ENCODE measurements around the gene GALNT7.
"Not testable (repeated sequence)": the region's sequence is repeated elsewhere in the genome, so short reads cannot be mapped to it uniquely, and the experiment has no call there.

Gene GALNT7, protein sequence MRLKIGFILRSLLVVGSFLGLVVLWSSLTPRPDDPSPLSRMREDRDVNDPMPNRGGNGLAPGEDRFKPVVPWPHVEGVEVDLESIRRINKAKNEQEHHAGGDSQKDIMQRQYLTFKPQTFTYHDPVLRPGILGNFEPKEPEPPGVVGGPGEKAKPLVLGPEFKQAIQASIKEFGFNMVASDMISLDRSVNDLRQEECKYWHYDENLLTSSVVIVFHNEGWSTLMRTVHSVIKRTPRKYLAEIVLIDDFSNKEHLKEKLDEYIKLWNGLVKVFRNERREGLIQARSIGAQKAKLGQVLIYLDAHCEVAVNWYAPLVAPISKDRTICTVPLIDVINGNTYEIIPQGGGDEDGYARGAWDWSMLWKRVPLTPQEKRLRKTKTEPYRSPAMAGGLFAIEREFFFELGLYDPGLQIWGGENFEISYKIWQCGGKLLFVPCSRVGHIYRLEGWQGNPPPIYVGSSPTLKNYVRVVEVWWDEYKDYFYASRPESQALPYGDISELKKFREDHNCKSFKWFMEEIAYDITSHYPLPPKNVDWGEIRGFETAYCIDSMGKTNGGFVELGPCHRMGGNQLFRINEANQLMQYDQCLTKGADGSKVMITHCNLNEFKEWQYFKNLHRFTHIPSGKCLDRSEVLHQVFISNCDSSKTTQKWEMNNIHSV

DNA sequence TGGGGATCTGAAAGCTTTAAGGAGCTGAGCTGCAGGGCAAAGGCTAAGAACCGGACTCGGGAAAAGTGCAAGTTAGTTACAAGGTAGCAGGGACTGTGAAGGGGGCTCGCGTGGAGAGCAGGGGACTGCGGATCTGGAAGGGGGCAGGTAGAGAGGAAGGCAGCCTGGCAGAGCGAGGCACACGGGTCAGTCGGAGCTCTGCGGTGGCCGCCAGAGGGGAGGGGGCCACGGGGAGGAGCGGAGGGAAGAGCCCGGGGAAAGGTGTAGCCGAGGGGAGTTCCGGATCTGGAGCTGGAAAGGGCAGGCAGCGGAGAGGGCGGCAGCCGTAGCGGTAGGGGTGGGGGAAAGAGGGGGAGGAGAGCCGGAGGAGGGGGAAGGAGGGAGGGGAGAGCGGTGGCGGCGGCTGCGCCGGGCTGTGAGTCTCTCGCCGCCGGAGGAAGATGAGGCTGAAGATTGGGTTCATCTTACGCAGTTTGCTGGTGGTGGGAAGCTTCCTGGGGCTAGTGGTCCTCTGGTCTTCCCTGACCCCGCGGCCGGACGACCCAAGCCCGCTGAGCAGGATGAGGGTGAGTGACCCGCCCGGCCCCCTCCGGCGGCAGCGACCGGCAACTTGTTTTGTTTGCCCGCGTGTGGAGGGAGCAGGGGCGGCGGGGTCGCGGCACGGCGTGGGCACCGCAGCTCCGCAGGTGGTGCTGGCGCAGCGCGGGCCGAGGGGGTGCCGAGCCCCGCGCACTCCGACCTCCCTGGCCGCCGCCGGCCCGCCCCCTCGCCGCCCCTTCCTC is at the start of gene GALNT7:
GALNT7 (plus strand) TSS at position 416 of the 782 bp plus-strand sequence; CDS start at position 441, 25 bp downstream.
- peak; percentile 68 for DNase-seq

DNA sequence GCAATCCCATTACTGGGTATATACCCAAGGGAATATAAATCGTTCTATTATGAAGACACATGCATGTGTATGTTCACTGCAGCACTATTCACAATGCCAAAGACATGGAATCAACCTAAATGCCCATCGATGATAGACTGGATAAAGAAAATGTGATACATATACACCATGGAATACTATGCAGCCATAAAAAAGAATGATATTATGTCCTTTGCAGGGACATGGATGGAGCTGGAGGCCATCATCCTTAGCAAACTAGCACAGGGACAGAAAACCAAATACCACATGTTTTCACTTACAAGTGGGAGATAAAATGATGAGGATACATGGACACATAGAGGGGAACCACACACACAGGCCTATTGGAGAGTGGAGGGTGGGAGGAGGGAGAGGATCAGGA is 49.8 kb upstream of the GALNT7 start:
- not testable (repeated sequence) for DNase-seq

DNA sequence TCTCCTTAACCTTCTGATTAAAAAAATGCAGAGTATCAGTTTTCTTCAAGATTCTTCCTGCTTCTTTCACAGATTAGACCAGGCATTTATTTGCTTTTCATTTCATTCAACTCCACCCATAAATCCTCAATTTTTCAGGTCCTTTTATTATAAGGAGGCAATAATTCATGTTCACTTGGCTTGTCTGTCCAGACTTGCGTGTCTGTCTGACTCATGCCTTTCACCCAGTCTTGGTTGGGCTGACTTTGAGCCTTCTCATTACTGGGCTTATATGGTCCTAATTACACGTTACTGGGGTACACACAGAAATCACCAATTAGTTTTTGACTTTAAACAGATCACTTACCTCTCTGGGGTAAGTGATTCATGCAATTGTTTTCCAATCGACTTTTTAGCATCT is 48.8 kb upstream of the GALNT7 start:
- DNase-seq = no peak

DNA sequence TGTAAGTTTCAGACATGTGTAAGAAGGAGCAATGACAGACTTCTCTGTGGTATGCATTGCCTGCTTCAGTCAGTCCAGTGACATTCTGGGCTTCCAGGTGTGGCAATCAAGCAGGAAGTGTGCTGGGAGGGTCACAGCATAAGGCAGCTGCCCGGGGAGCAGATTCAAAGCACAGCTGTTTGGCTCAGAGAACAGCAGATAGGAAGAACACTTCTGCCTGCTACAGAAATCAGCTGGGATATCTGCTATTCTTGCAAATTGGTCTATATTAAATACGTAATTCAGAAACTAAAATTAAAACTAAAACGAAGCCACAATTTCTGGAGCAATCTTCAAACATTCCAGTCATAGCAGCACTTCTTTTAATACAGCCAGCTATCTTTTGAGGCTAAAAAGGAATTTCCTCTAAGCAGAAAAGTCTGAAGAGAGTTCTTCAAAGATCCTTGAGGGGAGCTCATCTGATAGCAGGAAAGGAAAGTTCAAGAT is 47.5 kb upstream of the GALNT7 start:
- DNase-seq = no peak

DNA sequence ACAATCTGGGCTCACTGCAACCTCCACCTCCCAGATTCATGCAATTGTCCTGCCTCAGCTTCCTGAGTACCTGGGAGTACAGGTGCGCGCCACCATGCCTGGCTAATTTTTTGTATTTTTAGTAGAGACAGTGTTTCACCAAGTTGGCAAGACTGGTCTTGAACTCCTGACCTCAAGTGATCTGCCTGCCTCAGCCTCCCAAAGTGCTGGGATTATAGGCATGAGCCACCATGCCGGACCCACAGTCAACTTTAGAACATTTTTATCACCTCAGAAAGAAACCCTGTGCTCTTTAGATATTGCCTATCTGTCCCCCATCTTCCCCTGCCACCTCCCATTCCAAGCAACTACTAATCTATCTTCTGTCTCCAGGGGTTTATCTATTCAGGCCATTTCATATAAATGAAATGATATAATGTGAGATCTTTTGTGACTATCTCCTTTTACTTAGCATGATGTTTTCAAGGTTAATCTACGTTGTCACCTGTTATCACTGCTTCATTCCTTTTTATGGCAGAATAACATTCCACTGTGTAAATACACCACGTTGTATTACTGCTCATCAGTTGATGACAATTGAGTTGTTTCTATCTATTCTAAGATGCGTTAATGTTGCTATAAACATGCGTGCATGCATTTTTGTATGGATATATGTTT is 44.3 kb upstream of the GALNT7 start:
- no peak for DNase-seq

DNA sequence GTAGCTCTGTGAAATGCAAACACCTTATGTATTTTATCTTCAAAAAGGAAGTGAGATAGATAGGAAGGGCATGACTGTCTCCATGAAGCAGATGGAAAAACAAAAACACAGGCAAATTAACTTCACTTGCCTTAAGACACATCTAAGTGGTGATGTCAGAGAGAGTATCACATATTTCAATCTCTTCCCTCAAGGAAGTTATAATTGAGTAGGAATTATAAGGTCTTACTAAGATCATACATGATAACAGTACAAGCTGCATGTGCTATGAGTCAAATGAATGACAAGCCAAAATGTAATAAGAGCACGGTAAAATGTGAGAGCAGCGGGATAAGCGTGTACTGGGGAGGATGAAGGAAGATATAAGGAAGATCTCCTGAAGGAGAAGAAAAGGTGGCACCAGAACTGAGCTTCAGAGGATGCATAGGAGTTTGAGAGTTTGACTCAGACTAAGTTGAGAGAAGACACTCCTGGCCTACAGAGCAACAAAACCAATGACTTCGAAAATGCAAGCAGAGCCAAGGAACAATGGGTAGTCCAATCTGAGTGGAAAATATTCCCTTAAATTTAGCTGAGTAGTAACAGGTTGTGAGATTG is 43.3 kb upstream of the GALNT7 start:
- DNase-seq = no peak

DNA sequence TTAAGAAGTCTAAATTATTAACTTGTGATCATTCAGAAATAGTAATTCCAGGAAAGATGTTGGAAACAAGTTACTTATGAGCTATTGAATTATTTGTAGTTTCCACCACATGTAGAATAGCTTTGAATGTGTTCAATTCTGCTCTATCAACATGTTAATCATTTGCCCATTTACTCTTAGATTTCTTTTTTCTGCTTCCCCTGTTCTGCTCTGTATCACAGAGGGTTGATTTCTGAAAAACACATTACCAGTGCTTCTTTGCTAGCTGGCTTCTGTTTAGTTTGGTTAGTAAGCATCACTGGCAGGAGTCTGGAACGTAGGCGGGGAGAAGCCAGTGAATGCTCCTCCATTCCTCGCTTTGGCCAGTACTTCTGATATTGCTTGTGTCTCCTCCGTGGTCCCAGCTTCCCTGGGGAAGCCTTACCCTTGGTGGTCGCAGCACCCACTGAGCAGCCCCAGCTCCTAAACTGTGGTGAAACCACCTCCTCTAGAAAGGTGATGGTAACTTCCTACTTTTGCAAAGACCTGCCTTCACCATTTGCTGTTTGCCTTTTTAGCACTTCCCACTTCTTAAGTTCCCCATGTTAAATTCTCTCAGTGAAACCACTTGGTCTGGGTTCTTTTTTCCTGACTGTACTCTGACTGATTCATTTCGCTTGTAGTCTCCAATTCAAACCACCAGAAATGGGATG is 40.3 kb upstream of the GALNT7 start:
- no peak for DNase-seq

DNA sequence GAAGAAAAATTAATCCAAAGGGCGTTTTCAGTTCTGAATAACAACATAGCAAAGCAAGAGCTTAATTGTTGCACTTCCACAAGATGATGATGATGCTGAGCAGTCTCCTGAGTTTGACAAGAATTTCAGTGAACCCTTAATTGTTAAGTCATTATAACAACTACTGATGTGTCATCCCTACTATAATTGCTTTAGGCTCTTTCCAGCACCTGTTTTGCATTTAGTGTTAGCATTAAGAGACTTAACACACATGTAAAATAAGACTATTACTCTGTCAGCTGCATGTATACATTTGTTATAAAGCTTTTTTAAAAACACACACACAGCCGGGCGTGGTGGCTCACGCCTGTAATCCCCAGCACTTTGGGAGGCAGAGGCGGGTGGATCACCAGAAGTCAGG is 37.9 kb upstream of the GALNT7 start:
- DNase-seq = no peak

DNA sequence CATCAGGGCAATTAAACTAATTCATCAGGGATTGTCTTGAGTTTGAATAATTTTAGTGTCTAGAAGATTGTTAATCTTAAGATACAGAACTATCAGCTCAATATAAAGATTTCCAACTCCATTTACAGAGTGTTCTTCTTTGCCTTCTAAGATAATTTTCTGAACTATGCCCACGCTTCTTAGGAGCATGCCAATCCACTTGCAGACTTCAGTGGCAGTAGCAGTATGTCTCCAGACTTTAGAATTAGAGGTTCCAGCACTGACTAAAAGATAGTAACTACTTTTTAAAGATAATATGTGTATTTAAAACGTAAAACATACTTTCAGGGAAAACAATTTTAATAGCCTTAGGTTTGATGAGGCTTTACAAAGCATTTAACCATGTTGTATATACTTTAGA is 34.2 kb upstream of the GALNT7 start:
- DNase-seq = no peak

DNA sequence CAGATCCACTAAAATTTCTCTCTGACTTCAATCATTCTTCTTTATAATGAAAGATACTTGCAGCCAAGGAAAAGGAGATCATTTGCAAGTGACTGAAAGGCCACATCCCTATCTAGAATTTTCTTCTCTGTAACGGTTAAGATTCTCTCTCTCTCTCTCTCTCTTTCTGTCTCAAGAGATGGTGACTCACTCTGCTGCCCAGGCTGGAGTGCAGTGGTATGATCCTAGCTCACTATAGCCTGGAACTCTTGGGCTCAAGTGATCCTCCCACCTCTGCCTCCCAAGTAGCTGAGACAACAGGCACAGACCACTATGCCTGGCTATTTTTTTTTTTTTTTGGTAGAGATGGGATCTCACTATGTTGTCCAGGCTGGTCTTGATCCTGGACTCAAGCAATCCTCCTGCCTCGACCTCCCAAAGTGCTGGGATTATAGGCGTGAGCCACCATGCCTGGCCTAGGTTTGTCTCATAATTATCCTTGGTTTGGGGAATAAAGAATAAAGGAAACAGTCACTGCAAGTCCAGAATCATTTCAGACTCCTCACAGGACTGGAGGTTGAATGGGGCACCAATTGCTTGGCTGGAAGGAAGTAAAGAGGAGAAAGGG is 33.3 kb upstream of the GALNT7 start:
- no peak for DNase-seq

DNA sequence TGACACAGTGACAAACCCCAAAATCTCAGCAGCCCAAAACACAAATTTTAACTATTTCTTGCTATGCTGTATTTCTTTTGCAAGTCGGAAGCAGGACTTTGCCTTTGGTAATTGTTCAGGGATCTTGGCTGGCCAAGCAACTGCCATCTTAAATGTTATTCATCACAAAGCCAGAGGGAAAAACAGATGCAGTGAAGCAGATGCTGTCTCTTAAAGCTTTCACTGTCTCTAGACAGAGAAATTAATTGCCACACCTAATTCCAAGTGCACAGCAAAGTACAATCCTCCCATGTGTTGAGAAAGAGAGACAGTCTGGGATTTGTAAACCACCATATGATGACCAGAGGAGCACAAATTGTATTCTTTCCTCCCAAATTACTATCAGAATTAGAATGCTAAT is 30.0 kb upstream of the GALNT7 start:
- no peak for DNase-seq

DNA sequence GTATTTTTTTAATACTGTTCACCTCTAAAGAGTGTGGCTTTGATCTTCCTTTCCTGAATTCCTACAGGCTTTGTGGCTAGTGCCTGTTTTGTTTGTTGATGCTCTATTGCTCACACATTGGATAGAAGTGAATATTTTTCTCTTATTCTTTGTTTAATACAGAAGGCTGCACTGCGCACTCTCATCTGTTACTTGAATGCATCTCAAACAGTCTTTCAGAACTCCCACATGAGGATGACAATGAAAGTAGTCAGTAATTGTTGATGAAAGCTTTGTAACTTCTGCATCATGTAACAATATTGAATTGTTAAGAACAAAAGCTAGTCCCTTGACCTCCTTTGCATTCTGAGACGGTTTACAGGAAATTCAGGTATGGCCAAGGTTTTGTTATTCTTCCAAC is 29.1 kb upstream of the GALNT7 start:
- DNase-seq = no peak

DNA sequence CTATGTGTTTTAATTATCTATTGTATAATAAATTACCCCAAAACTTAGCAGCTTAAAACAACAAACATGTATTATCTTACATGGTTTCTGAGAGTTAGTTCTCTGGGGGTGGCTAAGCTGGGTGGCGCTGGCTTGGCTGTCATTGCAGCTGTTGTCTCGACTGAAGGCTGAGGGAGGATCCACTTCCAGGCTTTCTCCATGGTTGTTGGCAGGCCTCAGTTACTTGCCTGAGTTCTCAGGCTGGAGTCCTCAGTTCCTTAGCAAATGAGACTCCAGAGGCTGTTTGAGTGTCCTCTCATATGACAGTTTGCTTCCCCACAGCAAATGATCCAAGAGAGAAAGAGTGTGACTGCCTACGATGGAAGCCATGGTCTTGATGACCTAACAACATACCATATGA is 23.5 kb upstream of the GALNT7 start:
- DNase-seq = no peak

DNA sequence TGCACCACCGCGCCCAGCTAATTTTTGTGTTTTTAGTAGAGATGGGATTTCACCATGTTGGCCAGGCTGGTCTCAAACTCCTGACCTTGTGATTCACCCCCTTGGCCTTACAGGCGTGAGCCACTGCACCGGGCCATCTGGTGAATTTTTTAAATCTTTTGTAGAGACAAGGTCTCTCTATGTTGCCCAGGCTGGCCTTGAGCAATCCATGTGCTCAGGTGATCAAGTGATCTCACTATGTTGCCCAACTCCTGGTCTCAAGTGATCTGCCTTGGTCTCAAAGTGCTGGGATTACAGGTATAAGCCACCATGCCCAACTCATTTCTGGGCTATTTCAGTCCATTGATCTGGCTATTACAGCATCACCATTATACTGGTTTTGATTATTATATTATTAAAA is 22.2 kb upstream of the GALNT7 start:
- DNase-seq = no peak

DNA sequence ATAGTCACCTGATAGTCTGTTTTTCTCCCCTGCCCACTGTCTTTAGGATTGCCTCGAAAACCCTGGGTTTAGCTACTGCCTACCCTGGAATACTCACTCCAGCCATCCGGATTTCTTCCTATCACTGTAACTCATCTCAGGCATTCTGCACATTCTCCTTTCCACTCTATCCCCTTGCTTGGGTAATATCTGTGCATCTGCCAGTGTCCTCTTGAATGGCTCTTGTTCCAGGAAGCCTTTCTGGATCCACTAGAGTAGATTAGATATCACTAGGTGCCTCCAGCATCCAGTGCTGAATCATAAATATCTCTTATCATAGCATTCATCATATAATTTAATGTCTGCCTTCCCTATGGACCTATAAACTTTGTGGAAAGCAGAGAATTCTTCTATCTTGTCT is 17.1 kb upstream of the GALNT7 start:
- DNase-seq = no peak

DNA sequence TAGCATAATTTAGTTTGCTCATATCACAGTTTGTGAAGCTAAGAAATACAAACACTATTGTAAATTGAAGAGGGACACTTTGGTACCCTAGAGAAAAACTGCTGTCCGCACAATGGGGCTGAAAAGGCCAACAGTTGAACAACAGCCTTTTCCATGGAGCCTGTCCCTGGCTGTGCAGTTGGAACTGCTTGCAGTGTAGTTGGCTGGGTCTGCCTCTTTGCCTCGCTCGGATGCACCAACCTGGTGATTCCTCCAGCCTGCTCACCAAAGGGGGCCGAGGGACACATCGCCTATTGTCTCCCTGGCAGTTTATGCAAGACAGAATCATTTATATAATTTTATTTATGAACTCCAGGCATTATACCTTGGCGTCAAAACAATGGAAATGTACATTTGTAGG is 16.5 kb upstream of the GALNT7 start:
- no peak for DNase-seq

DNA sequence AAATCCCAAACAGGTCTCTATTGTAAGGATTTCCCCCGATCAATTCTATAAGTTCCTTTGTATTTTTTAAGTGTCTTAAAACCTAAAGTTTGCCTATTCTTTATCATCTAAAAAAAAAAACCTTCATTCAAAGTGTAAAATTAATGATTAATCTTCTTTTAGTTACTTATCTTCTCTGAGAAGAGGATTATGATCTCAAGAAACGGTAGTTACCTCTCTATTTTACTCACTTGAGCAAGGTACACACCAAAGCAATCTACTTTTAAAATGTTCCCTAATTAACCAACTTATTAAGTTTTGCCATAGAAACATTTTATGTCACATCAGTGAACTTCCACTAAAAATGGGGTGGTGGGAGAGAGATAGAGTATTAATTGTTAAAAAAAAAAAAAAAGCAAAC is 15.2 kb upstream of the GALNT7 start:
- no peak for DNase-seq

DNA sequence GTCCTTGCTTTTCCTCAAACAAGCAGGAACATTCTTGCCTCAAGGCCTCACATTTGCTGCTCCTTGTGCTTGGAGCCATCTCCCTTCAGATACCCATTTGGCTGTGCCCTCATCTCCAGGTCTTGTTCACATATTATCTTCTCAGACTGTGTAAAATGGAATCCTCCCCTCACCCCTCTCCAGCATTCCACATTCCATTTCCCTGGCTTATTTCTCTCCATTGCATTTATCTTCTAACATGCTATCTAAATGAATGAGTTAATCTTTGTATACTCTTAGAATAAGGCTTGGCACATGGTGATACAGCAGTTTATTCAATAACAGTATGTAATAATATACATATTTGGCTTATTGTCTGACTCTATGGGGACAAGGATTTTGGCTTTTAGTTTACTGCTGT is 8.8 kb upstream of the GALNT7 start:
- no peak for DNase-seq

DNA sequence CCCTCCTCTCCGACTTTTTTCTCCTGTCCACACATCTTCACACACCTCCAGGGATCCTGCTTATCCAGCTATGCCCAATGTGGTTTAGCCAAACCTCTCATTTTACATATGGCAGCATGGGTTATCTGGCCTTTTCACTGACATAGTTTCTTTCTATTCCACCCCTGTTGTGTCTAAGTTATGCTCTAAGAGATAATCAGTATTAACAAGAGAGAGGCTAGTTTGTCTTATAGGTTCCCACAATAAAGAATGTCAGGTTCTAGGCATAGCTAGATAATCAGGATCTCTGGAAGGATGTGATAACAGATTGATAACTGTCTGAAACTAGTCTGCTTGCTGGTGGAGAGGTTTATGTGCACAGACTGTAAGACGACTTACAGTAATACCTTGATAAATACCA is 7.7 kb upstream of the GALNT7 start:
- DNase-seq = no peak

DNA sequence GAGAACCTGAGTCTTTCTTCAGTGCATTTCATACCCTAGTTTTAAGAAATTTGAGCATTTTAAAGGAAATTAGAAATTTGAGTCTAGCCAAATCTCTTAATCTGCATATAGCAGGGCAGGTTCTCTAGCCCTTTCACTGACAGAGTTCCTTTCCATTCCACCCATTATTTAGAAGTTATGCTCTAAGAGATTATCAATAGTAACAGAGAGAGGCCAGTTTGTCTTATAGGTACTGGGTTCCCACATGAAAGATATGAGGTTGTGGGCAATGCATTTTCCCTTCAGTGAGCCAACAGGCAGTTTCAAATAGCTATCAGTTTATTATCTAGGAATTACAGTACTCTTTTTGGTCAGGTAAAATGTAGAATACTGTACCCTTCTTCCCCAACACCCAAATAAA is 7.3 kb upstream of the GALNT7 start:
- DNase-seq = no peak

DNA sequence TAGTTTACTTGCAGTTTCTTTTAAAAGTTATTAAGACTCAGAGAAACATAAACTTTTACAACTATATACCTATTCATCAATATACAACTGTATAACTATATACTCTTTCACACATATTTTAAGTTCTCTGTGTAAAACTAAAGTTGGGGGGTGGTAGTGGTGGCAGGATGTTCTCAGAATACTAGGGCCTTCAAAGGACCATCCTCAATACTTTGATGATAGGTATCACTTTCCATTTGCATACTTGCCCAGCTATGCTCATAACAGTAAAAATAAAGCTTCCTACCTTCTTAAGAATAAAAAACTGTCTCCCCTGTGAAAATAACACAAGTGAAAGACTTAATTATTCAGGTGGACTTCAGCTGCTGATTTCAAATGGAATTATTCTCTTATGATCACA is 2.9 kb upstream of the GALNT7 start:
- DNase-seq = no peak

DNA sequence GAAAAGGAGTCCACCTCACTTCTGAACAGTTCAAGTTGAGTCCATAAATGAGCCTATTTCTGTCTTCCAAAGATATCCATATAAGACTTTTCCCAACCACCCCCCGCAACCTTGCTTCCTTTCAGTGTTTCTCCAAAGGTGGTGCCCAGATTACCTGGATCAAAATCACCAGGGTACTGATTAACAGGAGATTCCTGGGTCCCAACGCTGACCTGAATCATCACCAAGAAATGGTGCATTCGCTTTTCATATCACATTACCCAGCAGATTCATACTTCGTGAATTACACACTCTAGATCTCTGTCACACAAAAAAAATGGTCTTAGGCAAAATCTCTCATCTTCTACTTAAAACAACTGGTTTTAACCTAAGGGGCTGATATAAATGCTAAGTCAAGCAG is 2.1 kb upstream of the GALNT7 start:
- DNase-seq = no peak
